ENCODE results near the gene TLCD2. TPM values are rescaled to one million over a fixed set of nuclear protein-coding genes. Genes with fewer than 3 reads are reported as not detected.
"Not testable (repeated sequence)": the region's sequence is repeated elsewhere in the genome, so short reads cannot be mapped to it uniquely, and the experiment has no call there.

Gene TLCD2
- total RNA-seq, 2 donors from 2014 or later: 0.70 to 1.8 TPM

GRCh38 chr17:1744551-1745512, 34.7 kb upstream of the TLCD2 start:
- ATAC-seq (replicated peaks in 1 of 2) (no peak), DNase-seq (no peak)
- H3K27me3 Mint-ChIP-seq (ENCODE audit: low read depth): no peaks in the 10 kb centered on the region
- H3K36me3 Mint-ChIP-seq (ENCODE audit: insufficient read depth in 2 of 2): no peaks in the 10 kb centered on the region
- no peaks in the 10 kb centered on the region for H3K4me1 Mint-ChIP-seq (ENCODE audit: low read depth)
- H3K9me3 Mint-ChIP-seq: no peaks in the 10 kb centered on the region
- no peak overlapping the region for H3K4me3 Mint-ChIP-seq
- H3K27ac Mint-ChIP-seq: no peak overlapping the region

- ATAC-seq (replicated peaks in 1 of 2) (no peak), DNase-seq (no peak)
- Mint-ChIP-seq H3K4me1 (ENCODE audit: low read depth) (no peaks in the 10 kb centered on the region), H3K9me3 (no peaks in the 10 kb centered on the region), H3K27ac (no peak overlapping the region), H3K36me3 (ENCODE audit: insufficient read depth in 2 of 2) (no peaks in the 10 kb centered on the region), H3K27me3 (ENCODE audit: low read depth) (no peaks in the 10 kb centered on the region), H3K4me3 (no peak overlapping the region)
Observed at GRCh38 chr17:1743088-1743439, 32.9 kb upstream of the TLCD2 start.

- DNase-seq (no peak), ATAC-seq (replicated peaks in 1 of 2) (no peak)
- H3K4me1 Mint-ChIP-seq (ENCODE audit: low read depth): peaks cover under 1% of the 10 kb centered on the region
- H3K9me3 Mint-ChIP-seq: no peaks in the 10 kb centered on the region
- no peak within 1 kb of the TSS for H3K27ac Mint-ChIP-seq
- H3K36me3 Mint-ChIP-seq (ENCODE audit: insufficient read depth in 2 of 2): no peaks in the 10 kb centered on the region
- no peaks in the 10 kb centered on the region for H3K27me3 Mint-ChIP-seq (ENCODE audit: low read depth)
- H3K4me3 Mint-ChIP-seq: no peak within 1 kb of the TSS
Observed at GRCh38 chr17:1742371-1743087, 32.4 kb upstream of the TLCD2 start, which contains the start of gene SERPINF2. SERPINF2 (plus strand) TSS chr17:1742871; CDS start chr17:1744996, 2,125 bp downstream.

- not testable (repeated sequence) for ATAC-seq (replicated peaks in 1 of 2); H3K27me3 Mint-ChIP-seq (ENCODE audit: low read depth); H3K9me3 Mint-ChIP-seq
Observed at GRCh38 chr17:1741899-1742298, 31.7 kb upstream of the TLCD2 start.

GRCh38 chr17:1737531-1738291, 27.5 kb upstream of the TLCD2 start:
- no peaks in the 10 kb centered on the region for H3K27me3 Mint-ChIP-seq (ENCODE audit: low read depth)
- no peaks in the 10 kb centered on the region for H3K9me3 Mint-ChIP-seq
- no peak for DNase-seq
- no peak for ATAC-seq (replicated peaks in 1 of 2)
- H3K4me3 Mint-ChIP-seq: no peak overlapping the region
- H3K4me1 Mint-ChIP-seq (ENCODE audit: low read depth): peaks cover 14% of the 10 kb centered on the region
- H3K36me3 Mint-ChIP-seq (ENCODE audit: insufficient read depth in 2 of 2): no peaks in the 10 kb centered on the region
- H3K27ac Mint-ChIP-seq: no peak overlapping the region

More at GRCh38 chr17:1741899-1742298, 31.7 kb upstream of the TLCD2 start:
- DNase-seq; H3K4me1 Mint-ChIP-seq (ENCODE audit: low read depth); H3K4me3 Mint-ChIP-seq; H3K27ac Mint-ChIP-seq; H3K36me3 Mint-ChIP-seq (ENCODE audit: insufficient read depth in 2 of 2): not testable (repeated sequence)

- Mint-ChIP-seq H3K4me3 (peak overlapping the region; percentile 40), H3K27me3 (ENCODE audit: low read depth) (no peaks in the 10 kb centered on the region), H3K36me3 (ENCODE audit: insufficient read depth in 2 of 2) (no peaks in the 10 kb centered on the region), H3K4me1 (ENCODE audit: low read depth) (peaks cover 14% of the 10 kb centered on the region), H3K9me3 (no peaks in the 10 kb centered on the region), H3K27ac (peak overlapping the region; percentile 54)
- ATAC-seq (replicated peaks in 1 of 2) (peak; percentile 57 to 84), DNase-seq (peak; percentile 53 to 70)
Observed at GRCh38 chr17:1736348-1737281, 26.4 kb upstream of the TLCD2 start.

- no peaks in the 10 kb centered on the region for H3K9me3 Mint-ChIP-seq
- no peaks in the 10 kb centered on the region for H3K27me3 Mint-ChIP-seq (ENCODE audit: low read depth)
- no peak overlapping the region for H3K4me3 Mint-ChIP-seq
- no peaks in the 10 kb centered on the region for H3K36me3 Mint-ChIP-seq (ENCODE audit: insufficient read depth in 2 of 2)
- DNase-seq (no peak), ATAC-seq (replicated peaks in 1 of 2) (no peak)
- H3K4me1 Mint-ChIP-seq (ENCODE audit: low read depth): peaks cover 14% of the 10 kb centered on the region
- H3K27ac Mint-ChIP-seq: no peak overlapping the region
Observed at GRCh38 chr17:1735834-1736347, 25.7 kb upstream of the TLCD2 start.

- DNase-seq (no peak), ATAC-seq (replicated peaks in 1 of 2) (no peak)
- Mint-ChIP-seq H3K36me3 (ENCODE audit: insufficient read depth in 2 of 2) (no peaks in the 10 kb centered on the region), H3K4me1 (ENCODE audit: low read depth) (peaks cover 14% of the 10 kb centered on the region), H3K4me3 (no peak overlapping the region), H3K9me3 (no peaks in the 10 kb centered on the region), H3K27me3 (ENCODE audit: low read depth) (no peaks in the 10 kb centered on the region), H3K27ac (no peak overlapping the region)
Observed at GRCh38 chr17:1735418-1735817, 25.2 kb upstream of the TLCD2 start.

- no peak for DNase-seq
- ATAC-seq (replicated peaks in 1 of 2): no peak
- H3K4me1 Mint-ChIP-seq (ENCODE audit: low read depth): peaks cover 23% of the 10 kb centered on the region
- no peak overlapping the region for H3K27ac Mint-ChIP-seq
- H3K36me3 Mint-ChIP-seq (ENCODE audit: insufficient read depth in 2 of 2): no peaks in the 10 kb centered on the region
- H3K4me3 Mint-ChIP-seq: no peak overlapping the region
- no peaks in the 10 kb centered on the region for H3K9me3 Mint-ChIP-seq
- H3K27me3 Mint-ChIP-seq (ENCODE audit: low read depth): no peaks in the 10 kb centered on the region
Observed at GRCh38 chr17:1733759-1734158, 23.6 kb upstream of the TLCD2 start.

- no peaks in the 10 kb centered on the region for H3K36me3 Mint-ChIP-seq (ENCODE audit: insufficient read depth in 2 of 2)
- H3K4me1 Mint-ChIP-seq (ENCODE audit: low read depth): peaks cover 30% of the 10 kb centered on the region
- no peaks in the 10 kb centered on the region for H3K27me3 Mint-ChIP-seq (ENCODE audit: low read depth)
- DNase-seq: no peak
- H3K9me3 Mint-ChIP-seq: no peaks in the 10 kb centered on the region
- H3K27ac Mint-ChIP-seq: no peak overlapping the region
- no peak overlapping the region for H3K4me3 Mint-ChIP-seq
- no peak for ATAC-seq (replicated peaks in 1 of 2)
Observed at GRCh38 chr17:1732833-1733321, 22.7 kb upstream of the TLCD2 start.

GRCh38 chr17:1732241-1732832, 22.2 kb upstream of the TLCD2 start:
- H3K36me3 Mint-ChIP-seq (ENCODE audit: insufficient read depth in 2 of 2): no peaks in the 10 kb centered on the region
- ATAC-seq (replicated peaks in 1 of 2) (no peak), DNase-seq (no peak)
- H3K27me3 Mint-ChIP-seq (ENCODE audit: low read depth): no peaks in the 10 kb centered on the region
- H3K4me3 Mint-ChIP-seq: no peak overlapping the region
- H3K4me1 Mint-ChIP-seq (ENCODE audit: low read depth): peaks cover 27% of the 10 kb centered on the region
- no peaks in the 10 kb centered on the region for H3K9me3 Mint-ChIP-seq
- no peak overlapping the region for H3K27ac Mint-ChIP-seq

GRCh38 chr17:1731194-1731506, 21.0 kb upstream of the TLCD2 start:
- no peak overlapping the region for H3K27ac Mint-ChIP-seq
- ATAC-seq (replicated peaks in 1 of 2): no peak
- no peaks in the 10 kb centered on the region for H3K27me3 Mint-ChIP-seq (ENCODE audit: low read depth)
- H3K4me1 Mint-ChIP-seq (ENCODE audit: low read depth): peaks cover 16% of the 10 kb centered on the region
- no peaks in the 10 kb centered on the region for H3K9me3 Mint-ChIP-seq
- no peaks in the 10 kb centered on the region for H3K36me3 Mint-ChIP-seq (ENCODE audit: insufficient read depth in 2 of 2)
- DNase-seq: no peak
- no peak overlapping the region for H3K4me3 Mint-ChIP-seq

Measured in activated T-cell treated with anti-CD3 and anti-CD28 coated beads, Interleukin-2, amount 50 U/mL, for 72 hours (primary cell).